Measurements from ENCODE around the gene RIPK4.

The RIPK4 gene

GRCh38 chr21:41768437-41769042 lies 1.7 kb upstream of the RIPK4 start:
- Mint-ChIP-seq H3K36me3 (ENCODE audit: low read depth) (no peaks in the 10 kb centered on the region), H3K27ac (no peak overlapping the region), H3K4me3 (peak overlapping the region; percentile 75), H3K4me1 (ENCODE audit: low read depth) (peaks cover 22% of the 10 kb centered on the region), H3K27me3 (peaks cover 88% of the 10 kb centered on the region), H3K9me3 (no peaks in the 10 kb centered on the region)
- DNase-seq: peak; percentile 43

GRCh38 chr21:41767606-41768436 lies 969 bp upstream of the RIPK4 start:
- Mint-ChIP-seq H3K9me3 (no peaks in the 10 kb centered on the region), H3K4me3 (peak overlapping the region; percentile 75), H3K27ac (no peak overlapping the region), H3K36me3 (ENCODE audit: low read depth) (no peaks in the 10 kb centered on the region), H3K27me3 (peaks cover 88% of the 10 kb centered on the region), H3K4me1 (ENCODE audit: low read depth) (peaks cover 22% of the 10 kb centered on the region)
- DNase-seq: peak; percentile 44

DNA sequence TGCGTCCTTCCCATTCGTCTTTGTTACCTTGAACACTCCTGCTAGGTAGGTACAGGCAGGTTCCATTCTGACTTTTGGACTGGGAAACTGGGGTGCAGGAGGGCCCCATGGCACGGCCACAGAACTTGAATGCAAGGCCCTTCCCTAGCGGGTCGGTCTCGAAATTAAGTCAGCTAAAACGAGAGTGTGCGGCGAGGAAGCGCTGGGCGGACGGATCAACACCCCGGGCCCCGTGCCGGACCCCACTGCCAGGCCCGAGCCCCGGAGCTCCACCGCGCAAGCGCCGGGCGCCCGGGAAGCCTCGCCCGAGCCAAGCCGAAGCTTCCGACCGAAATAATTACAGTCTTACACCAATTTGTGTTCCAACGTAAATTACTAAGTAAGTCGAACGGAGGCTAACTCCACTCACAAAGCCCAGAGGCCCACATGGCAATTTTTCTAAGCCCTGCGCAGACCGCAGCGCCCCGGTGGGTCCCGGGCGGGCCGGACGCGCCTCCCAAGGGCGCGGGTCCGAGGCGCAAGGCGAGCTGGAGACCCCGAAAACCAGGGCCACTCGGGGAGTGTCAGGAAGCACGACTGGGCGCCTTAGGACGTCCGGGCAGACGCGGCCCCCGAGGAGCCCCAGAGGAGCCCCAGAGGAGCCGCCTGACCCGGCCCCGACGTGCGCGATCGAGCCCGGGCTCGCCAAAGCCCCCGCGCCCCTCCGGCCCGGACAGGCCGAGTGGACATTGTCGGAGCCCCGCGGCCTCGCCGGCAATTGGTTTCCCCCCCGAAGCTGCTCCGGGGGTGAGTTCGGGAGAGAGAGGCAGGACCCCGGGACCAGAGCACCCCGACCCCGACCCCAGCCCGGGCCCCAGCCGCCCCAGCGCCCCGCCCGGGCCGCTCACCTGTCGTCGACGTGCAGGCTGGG lies 624 bp downstream of the RIPK4 start:
- H3K36me3 Mint-ChIP-seq (ENCODE audit: low read depth): no peaks in the 10 kb centered on the region
- H3K27ac Mint-ChIP-seq: no peak overlapping the region
- H3K4me1 Mint-ChIP-seq (ENCODE audit: low read depth): peaks cover 31% of the 10 kb centered on the region
- peak overlapping the region; percentile 75 for H3K4me3 Mint-ChIP-seq
- peak; percentile 33 for DNase-seq
- H3K27me3 Mint-ChIP-seq: peaks cover 90% of the 10 kb centered on the region
- no peaks in the 10 kb centered on the region for H3K9me3 Mint-ChIP-seq

GRCh38 chr21:41765420-41765821 lies 1.4 kb downstream of the RIPK4 start:
- no peak for DNase-seq
- Mint-ChIP-seq H3K4me3 (no peak overlapping the region), H3K9me3 (no peaks in the 10 kb centered on the region), H3K27me3 (peaks cover 91% of the 10 kb centered on the region), H3K36me3 (ENCODE audit: low read depth) (no peaks in the 10 kb centered on the region), H3K27ac (no peak overlapping the region), H3K4me1 (ENCODE audit: low read depth) (peaks cover 35% of the 10 kb centered on the region)

DNA sequence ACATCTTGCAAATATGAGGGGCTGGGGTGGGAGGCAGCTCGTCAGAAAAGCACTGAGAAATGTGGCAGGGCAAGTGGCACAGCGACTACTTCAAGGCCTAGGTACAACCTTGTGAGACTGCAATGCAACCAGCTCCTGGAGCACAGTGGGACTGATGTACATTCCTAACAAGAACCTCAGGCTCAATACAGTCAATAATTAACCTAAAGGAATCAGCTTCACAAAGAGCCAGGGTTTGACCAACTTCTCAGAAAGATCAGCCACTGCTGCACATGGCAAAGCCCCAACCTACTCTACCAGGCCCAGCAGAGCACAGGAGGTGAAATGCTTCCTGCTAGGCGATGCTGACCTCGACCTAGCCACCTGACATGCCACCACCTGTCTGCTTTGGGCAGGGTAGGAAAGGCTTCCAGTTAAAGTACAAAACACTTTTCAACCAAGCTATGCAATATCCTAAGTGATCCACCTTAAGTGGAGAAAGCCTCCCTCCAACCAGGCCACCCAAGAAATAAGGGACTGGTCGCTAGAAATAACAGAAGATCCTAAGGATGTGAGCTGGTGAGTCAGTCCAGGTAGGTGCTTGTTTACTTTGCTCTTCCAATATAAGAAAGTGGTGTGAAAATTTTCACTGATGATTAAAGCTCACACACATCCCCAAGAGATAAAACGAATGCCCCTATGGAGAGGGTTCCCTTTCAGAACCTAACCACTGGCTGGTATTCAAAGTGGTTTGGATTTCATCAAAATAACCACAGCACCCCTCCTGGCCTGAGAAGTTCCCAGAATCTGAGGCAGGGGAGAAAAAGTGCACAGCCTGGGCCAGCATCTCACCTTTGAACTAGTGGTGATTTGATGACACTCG lies 2.1 kb downstream of the RIPK4 start:
- H3K36me3 Mint-ChIP-seq (ENCODE audit: low read depth): no peaks in the 10 kb centered on the region
- peaks cover 35% of the 10 kb centered on the region for H3K4me1 Mint-ChIP-seq (ENCODE audit: low read depth)
- no peak overlapping the region for H3K4me3 Mint-ChIP-seq
- H3K27ac Mint-ChIP-seq: no peak overlapping the region
- no peak for DNase-seq
- no peaks in the 10 kb centered on the region for H3K9me3 Mint-ChIP-seq
- H3K27me3 Mint-ChIP-seq: peaks cover 91% of the 10 kb centered on the region

- Mint-ChIP-seq H3K4me1 (ENCODE audit: low read depth) (peaks cover 33% of the 10 kb centered on the region), H3K36me3 (ENCODE audit: low read depth) (no peaks in the 10 kb centered on the region), H3K4me3 (no peak overlapping the region), H3K9me3 (no peaks in the 10 kb centered on the region), H3K27ac (no peak overlapping the region), H3K27me3 (peaks cover 88% of the 10 kb centered on the region)
- no peak for DNase-seq
These were observed 2.9 kb downstream of the RIPK4 start for GRCh38 chr21:41763996-41764395.

DNA sequence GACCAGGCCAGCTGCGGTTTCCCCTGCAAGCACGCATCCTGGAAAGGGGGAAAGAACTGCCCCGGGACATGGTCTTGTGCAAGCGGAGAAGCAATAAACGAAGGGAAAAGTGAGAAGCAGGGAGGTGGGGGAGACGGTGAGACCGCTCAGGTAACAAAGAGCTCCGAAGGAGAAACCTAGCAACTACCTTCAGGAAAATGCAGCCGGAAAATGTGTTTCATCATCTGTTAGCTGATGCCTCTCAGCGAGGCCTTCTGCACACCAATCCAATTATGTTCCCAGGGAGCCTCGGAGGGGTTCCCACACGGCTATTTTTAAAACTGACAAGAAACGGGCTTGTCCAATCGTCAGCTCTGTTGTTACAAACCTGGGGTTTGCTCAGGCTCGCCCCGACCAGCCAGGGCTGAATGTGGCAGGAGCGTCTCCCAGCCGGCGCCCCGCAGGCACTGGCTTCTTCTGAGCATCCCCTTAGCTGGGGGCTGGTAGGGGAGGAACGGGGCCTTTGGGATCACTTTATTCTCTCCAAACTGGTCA lies 3.4 kb downstream of the RIPK4 start:
- Mint-ChIP-seq H3K27ac (no peak overlapping the region), H3K36me3 (ENCODE audit: low read depth) (no peaks in the 10 kb centered on the region), H3K27me3 (peaks cover 85% of the 10 kb centered on the region), H3K9me3 (no peaks in the 10 kb centered on the region), H3K4me1 (ENCODE audit: low read depth) (peaks cover 28% of the 10 kb centered on the region), H3K4me3 (no peak overlapping the region)
- no peak for DNase-seq

- no peak overlapping the region for H3K27ac Mint-ChIP-seq
- no peaks in the 10 kb centered on the region for H3K9me3 Mint-ChIP-seq
- DNase-seq: no peak
- peaks cover 78% of the 10 kb centered on the region for H3K27me3 Mint-ChIP-seq
- no peak overlapping the region for H3K4me3 Mint-ChIP-seq
- H3K36me3 Mint-ChIP-seq (ENCODE audit: low read depth): no peaks in the 10 kb centered on the region
- H3K4me1 Mint-ChIP-seq (ENCODE audit: low read depth): peaks cover 21% of the 10 kb centered on the region
These were observed 4.1 kb downstream of the RIPK4 start for GRCh38 chr21:41762753-41763152.

DNA sequence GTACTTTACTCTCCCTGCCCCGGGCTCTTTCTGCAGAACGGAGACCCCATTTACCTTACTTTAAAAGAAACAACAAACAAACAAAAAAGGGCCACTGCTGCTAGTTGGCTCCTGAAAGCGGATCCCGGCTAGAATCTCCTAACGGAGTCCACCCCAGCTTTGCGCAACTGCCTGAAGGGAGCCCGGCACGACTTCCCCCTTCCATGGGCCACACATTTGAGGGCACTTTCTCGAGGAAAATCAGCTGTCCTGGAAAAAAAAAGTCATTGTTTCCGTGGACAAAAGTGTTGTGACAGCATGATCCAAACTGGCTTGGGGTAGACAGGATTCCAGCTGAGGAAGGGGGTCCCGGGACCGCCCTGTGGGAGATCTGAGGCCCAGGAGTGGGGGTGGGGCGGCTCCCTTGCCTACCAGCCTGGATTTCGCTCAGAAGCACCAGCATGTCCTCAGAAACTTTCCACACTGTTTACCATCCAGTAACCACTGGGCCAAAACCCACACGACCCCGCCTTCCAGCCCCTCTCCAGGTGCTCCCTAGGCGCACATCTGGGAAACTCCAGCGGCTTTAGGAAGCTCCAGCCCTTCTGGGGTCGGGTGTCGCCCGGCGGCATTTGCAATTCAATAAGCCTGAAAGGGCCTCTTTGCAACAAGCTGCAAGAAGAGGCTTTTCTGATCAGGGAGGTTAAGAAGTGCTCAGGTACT lies 4.8 kb downstream of the RIPK4 start:
- Mint-ChIP-seq H3K4me3 (no peak overlapping the region), H3K9me3 (no peaks in the 10 kb centered on the region), H3K27me3 (peaks cover 72% of the 10 kb centered on the region), H3K27ac (no peak overlapping the region), H3K36me3 (ENCODE audit: low read depth) (no peaks in the 10 kb centered on the region), H3K4me1 (ENCODE audit: low read depth) (peaks cover 14% of the 10 kb centered on the region)
- no peak for DNase-seq

DNA sequence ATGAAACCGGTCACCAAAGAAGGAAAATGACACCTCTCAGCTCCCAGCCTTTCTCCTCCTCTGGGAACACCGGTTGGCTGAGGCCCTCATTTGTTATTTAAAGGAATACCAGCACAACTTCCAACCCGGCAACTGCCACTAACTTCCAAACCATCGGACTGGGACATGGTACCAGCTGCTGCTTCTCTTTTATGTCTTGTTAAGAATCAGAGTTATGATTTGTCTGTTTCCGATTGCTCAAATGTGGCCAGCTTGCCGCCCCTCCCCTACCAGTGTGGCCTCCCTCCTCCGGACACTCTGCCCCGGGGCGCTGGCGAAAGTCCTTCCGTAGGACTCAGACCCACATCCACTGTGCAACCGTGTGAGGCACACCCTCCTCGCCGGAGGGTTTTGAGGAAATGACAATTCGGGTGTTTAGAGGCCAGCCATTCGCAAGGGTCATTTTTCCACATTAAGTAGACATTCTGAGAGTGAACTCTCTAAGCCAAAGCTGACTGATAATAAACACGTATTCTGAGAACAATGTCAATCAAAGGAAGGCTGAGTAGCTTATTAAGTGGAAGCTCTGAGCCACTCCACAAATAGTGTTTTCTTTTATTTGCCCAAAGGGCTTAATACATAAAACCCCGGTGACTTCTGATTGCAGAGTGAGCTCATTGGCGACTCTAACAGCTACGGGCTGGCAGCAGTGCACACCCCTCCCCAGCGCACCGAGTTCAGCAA lies 5.5 kb downstream of the RIPK4 start:
- Mint-ChIP-seq H3K36me3 (ENCODE audit: low read depth) (no peaks in the 10 kb centered on the region), H3K4me1 (ENCODE audit: low read depth) (peaks cover 13% of the 10 kb centered on the region), H3K4me3 (no peak overlapping the region), H3K9me3 (no peaks in the 10 kb centered on the region), H3K27ac (no peak overlapping the region), H3K27me3 (peaks cover 70% of the 10 kb centered on the region)
- no peak for DNase-seq

- Mint-ChIP-seq H3K27me3 (peaks cover 64% of the 10 kb centered on the region), H3K36me3 (ENCODE audit: low read depth) (no peaks in the 10 kb centered on the region), H3K27ac (no peak overlapping the region), H3K9me3 (no peaks in the 10 kb centered on the region), H3K4me1 (ENCODE audit: low read depth) (peaks cover 13% of the 10 kb centered on the region), H3K4me3 (no peak overlapping the region)
- no peak for DNase-seq
These were observed 6.4 kb downstream of the RIPK4 start for GRCh38 chr21:41760411-41760810.

DNA sequence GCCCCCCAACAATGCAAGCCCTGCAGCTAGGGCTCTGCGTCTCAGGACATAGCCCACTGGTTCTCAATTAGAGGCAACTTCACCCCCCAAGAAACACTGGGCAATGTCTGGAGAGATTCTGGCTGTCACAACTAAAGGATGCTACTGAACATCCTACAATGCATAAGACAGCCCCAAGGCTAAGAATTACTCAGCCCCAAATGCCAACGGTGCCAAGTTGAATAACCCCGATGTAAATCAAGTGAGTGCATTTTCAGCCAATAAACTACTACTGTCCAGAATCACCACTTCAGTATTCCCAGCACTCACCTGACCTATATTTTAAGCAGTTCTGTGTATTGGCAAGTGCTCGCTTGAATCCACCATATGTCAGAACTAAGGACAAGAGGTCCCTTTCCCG lies 6.9 kb downstream of the RIPK4 start:
- Mint-ChIP-seq H3K4me1 (ENCODE audit: low read depth) (peaks cover 13% of the 10 kb centered on the region), H3K9me3 (no peaks in the 10 kb centered on the region), H3K27me3 (peaks cover 59% of the 10 kb centered on the region), H3K27ac (no peak overlapping the region), H3K36me3 (ENCODE audit: low read depth) (no peaks in the 10 kb centered on the region), H3K4me3 (no peak overlapping the region)
- DNase-seq: no peak

All from activated T-cell treated with anti-CD3 and anti-CD28 coated beads, Interleukin-2, amount 50 U/mL, for 24 hours (primary cell).